ENCODE results near the gene KRT15.

KRT15 gene

GRCh38 chr17:41481036-41481435 is 37.7 kb downstream of the KRT15 start, which contains the start of gene KRT35:
TSS of gene KRT35 (minus strand) at chr17:41481151. CDS start at chr17:41481097, 54 bp downstream.
- Mint-ChIP-seq H3K9me3 (no peaks in the 10 kb centered on the region), H3K4me1 (no peaks in the 10 kb centered on the region), H3K27me3 (peaks cover 4% of the 10 kb centered on the region), H3K4me3 (no peak within 1 kb of the TSS), H3K27ac (no peak within 1 kb of the TSS), H3K36me3 (no peaks in the 10 kb centered on the region)
- CTCF ChIA-PET = interaction anchor here (1.0 kb wide), 1 partner anchor 15 kb away, joined by 3 read pairs; no protein-coding TSS in a partner anchor
- DNase-seq = no peak

DNA sequence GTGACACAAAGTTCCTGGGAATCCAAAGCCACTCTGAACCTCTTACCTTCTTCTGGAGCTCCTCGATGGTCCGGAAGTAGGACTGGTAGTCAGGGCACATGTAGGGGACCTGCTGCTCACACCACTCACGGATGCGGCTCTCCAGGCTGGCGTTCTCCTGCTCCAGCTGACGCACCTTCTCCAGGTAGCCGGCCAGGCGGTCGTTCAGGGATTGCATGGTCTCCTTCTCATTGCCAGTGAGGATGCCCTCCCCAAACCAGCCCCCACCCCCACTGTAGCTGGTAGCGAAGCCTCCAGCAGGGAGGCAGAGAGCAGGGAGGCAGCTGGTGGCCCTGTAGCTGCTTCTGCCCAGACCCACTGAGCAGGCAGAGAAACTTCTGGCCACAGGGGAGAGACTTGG is 38.1 kb downstream of the KRT15 start:
- no peaks in the 10 kb centered on the region for H3K4me1 Mint-ChIP-seq
- no peaks in the 10 kb centered on the region for H3K36me3 Mint-ChIP-seq

DNA sequence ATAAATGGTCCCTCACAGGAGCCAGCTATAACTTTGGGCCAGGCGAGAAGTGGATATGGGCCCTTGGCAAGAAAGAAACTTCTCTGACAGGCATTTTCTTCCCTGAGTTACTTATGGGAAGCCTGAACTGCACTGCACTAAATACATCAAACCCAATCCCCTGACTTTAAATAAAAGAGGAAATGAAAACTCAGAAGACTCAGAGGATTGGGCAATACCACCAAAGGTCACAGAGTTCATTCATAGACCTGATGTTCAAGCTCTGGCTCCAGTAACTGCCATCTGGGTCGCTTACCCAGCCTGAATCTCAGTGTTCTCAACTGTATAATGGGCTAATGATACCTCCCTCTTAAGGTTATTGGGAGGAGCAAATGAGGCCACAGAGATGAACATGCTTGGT is 38.6 kb downstream of the KRT15 start:
- Mint-ChIP-seq H3K4me3 (no peak overlapping the region), H3K36me3 (no peaks in the 10 kb centered on the region), H3K27ac (no peak overlapping the region), H3K4me1 (no peaks in the 10 kb centered on the region), H3K9me3 (no peaks in the 10 kb centered on the region), H3K27me3 (peaks cover 4% of the 10 kb centered on the region)
- CTCF ChIA-PET = interaction anchor here (0.6 to 1.0 kb wide), 2 partner anchors 16 to 1356 kb away, joined by 3 read pairs; no protein-coding TSS in a partner anchor
- DNase-seq = no peak

More for the DNA sequence above, 38.1 kb downstream of the KRT15 start:
- H3K27me3 Mint-ChIP-seq = peaks cover 4% of the 10 kb centered on the region
- CTCF ChIA-PET = interaction anchor here (1.0 kb wide), 1 partner anchor 15 kb away, joined by 3 read pairs; no protein-coding TSS in a partner anchor
- DNase-seq = no peak
- no peak overlapping the region for H3K4me3 Mint-ChIP-seq
- no peaks in the 10 kb centered on the region for H3K9me3 Mint-ChIP-seq
- H3K27ac Mint-ChIP-seq = no peak overlapping the region

DNA sequence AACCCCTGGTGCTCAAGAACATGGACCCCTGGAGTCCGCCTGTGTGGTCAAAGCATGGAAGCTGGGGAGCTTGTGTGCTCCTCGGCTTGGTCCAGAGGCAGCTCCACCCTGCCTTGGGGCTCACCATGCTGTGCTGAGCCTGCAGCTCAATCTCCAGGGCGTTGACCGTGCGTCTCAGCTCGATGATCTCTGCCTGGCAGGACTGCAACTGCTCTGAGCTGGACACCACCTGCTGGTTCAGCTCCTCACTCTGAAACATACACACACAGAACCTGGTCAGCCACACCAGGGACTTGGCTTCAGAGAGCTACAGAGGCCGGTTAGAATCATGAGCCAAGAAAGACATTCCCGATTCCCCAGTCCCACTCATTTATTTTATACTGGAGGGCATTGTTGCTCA is 40.5 kb downstream of the KRT15 start:
- Mint-ChIP-seq H3K27me3 (peaks cover 10% of the 10 kb centered on the region), H3K36me3 (no peaks in the 10 kb centered on the region), H3K4me1 (no peaks in the 10 kb centered on the region), H3K27ac (no peak overlapping the region), H3K9me3 (no peaks in the 10 kb centered on the region), H3K4me3 (no peak overlapping the region)
- no peak for DNase-seq
- CTCF ChIA-PET = no interaction called here

GRCh38 chr17:41476866-41477815 is 41.5 kb downstream of the KRT15 start:
- H3K27me3 Mint-ChIP-seq = peaks cover 13% of the 10 kb centered on the region
- H3K27ac Mint-ChIP-seq = no peak overlapping the region
- H3K36me3 Mint-ChIP-seq = no peaks in the 10 kb centered on the region
- no peaks in the 10 kb centered on the region for H3K9me3 Mint-ChIP-seq
- H3K4me1 Mint-ChIP-seq = no peaks in the 10 kb centered on the region
- no peak for DNase-seq
- CTCF ChIA-PET = no interaction called here
- no peak overlapping the region for H3K4me3 Mint-ChIP-seq

DNA sequence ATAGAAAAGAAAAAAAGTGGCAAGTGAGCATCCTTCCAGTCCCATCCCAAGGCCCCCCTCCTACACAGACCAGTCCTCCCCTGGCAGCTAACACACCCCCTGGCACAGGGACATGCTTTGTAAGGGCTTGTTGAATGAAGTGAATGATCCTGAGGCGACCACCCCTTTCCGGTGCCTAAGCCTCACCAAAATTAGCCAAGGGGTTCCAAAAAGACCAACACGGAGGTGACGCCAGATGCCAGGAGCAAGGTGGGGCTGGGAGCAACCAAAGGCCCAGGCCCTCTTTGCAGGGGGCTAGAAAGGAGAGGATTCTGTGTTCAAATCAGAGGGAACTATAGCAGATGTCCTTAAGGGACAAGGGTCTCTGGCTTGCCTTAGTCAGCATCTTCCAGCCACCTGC is 43.3 kb downstream of the KRT15 start:
- CTCF ChIA-PET = no interaction called here
- no peak for DNase-seq
- H3K27me3 Mint-ChIP-seq = peaks cover 9% of the 10 kb centered on the region
- no peaks in the 10 kb centered on the region for H3K4me1 Mint-ChIP-seq
- no peak overlapping the region for H3K27ac Mint-ChIP-seq
- H3K9me3 Mint-ChIP-seq = no peaks in the 10 kb centered on the region
- H3K36me3 Mint-ChIP-seq = no peaks in the 10 kb centered on the region
- no peak overlapping the region for H3K4me3 Mint-ChIP-seq

DNA sequence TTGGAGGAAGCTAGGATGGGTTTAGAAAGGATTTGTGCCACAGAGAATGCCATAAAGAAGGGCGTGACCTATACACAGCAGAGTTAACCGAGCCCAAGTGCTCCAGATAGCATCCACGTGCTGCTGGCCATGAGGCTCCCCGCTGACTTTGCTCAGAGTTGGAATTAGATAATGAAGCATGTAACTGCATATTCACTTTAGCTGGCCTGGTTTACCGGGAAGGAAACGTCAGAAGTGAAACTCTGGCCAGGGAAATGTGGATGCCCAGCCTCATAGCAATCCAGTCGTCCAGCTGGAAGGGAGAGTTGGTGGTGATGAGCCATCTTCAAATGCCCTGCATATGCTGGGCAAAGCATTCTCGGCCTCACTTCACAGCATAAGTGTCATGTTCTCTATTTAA is 43.8 kb downstream of the KRT15 start:
- Mint-ChIP-seq H3K27ac (no peak overlapping the region), H3K4me3 (no peak overlapping the region), H3K27me3 (peaks cover 9% of the 10 kb centered on the region), H3K9me3 (no peaks in the 10 kb centered on the region), H3K4me1 (no peaks in the 10 kb centered on the region), H3K36me3 (no peaks in the 10 kb centered on the region)
- DNase-seq = no peak
- CTCF ChIA-PET = no interaction called here

DNA sequence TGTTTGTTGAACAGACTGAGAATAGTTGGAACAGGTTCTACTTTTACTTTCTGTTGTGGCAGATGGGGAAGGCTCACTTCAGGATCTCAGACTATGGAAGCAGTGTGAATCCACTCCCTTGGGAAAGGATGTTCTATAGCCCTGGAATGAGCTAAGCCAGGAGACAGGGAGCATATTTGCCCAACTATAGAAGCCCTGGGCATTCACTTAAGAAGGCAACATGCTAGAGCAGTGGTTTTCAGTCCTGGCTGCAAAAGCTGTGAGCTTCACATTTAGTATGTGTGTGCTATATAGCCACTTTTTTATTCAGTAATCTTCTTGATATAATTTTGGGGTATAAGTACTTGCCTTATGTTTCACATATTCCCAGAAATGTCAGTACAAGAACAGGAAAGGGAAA is 50.3 kb downstream of the KRT15 start:
- Mint-ChIP-seq H3K4me3 (no peak overlapping the region), H3K27ac (no peak overlapping the region), H3K4me1 (no peaks in the 10 kb centered on the region), H3K27me3 (peaks cover 18% of the 10 kb centered on the region), H3K9me3 (peaks cover 6% of the 10 kb centered on the region), H3K36me3 (no peaks in the 10 kb centered on the region)
- no peak for DNase-seq
- CTCF ChIA-PET = no interaction called here

DNA sequence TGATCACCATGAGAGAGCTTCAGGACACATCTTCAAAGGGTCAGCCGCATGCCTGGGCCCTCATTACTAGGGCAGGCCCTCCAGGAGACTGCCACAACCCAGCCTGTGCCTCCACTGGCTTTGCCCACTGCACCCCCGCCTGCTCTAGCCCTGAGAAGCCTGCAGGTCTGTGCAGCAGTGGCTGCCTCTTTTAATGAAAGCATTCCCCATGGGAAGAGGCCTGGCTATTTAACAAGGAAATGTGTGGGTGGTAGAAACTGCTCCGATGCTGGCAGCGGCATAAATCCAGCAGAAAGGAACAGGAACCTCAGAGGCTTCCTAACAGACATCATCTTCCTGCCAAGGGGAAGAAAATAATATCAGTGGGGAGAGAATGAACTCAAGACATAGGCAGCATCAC is 51.1 kb downstream of the KRT15 start:
- H3K27ac Mint-ChIP-seq = no peak overlapping the region
- no peaks in the 10 kb centered on the region for H3K4me1 Mint-ChIP-seq
- no peak overlapping the region for H3K4me3 Mint-ChIP-seq
- DNase-seq = no peak
- peaks cover 6% of the 10 kb centered on the region for H3K9me3 Mint-ChIP-seq
- H3K27me3 Mint-ChIP-seq = peaks cover 15% of the 10 kb centered on the region
- no peaks in the 10 kb centered on the region for H3K36me3 Mint-ChIP-seq
- CTCF ChIA-PET = no interaction called here

GRCh38 chr17:41466988-41467387 is 51.7 kb downstream of the KRT15 start, which contains the start of gene KRT32:
TSS of gene KRT32 (minus strand) at chr17:41467386. CDS start at chr17:41467325, 61 bp downstream.
- CTCF ChIA-PET = no interaction called here
- H3K9me3 Mint-ChIP-seq = peaks cover 6% of the 10 kb centered on the region
- DNase-seq = no peak
- no peaks in the 10 kb centered on the region for H3K4me1 Mint-ChIP-seq
- no peak within 1 kb of the TSS for H3K27ac Mint-ChIP-seq
- H3K4me3 Mint-ChIP-seq = no peak within 1 kb of the TSS
- no peaks in the 10 kb centered on the region for H3K36me3 Mint-ChIP-seq
- H3K27me3 Mint-ChIP-seq = peaks cover 15% of the 10 kb centered on the region

DNA sequence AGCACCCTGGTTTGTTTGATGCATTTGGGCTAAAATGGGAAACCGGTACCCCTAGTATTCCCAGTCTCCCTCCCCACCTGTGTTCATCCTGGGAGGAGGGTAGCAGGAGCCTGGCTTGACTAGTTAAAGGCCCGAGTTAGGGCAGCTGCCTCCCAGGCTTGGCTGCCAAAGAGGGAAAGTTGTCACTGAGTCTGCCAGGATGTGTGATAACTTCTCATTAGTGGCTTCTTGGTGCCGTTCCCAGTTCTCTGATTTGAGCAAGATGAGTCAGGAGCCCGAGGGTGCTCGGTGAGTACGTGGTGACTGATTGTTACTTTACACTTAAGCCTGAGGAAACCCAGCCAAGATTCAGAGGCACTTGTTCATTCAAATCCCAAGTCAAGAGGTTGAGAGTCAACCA is 54.0 kb downstream of the KRT15 start:
- no peaks in the 10 kb centered on the region for H3K4me1 Mint-ChIP-seq
- no peak for DNase-seq
- no peak overlapping the region for H3K27ac Mint-ChIP-seq
- no peak overlapping the region for H3K4me3 Mint-ChIP-seq
- peaks cover 15% of the 10 kb centered on the region for H3K27me3 Mint-ChIP-seq
- CTCF ChIA-PET = no interaction called here
- H3K9me3 Mint-ChIP-seq = peaks cover 6% of the 10 kb centered on the region
- no peaks in the 10 kb centered on the region for H3K36me3 Mint-ChIP-seq

DNA sequence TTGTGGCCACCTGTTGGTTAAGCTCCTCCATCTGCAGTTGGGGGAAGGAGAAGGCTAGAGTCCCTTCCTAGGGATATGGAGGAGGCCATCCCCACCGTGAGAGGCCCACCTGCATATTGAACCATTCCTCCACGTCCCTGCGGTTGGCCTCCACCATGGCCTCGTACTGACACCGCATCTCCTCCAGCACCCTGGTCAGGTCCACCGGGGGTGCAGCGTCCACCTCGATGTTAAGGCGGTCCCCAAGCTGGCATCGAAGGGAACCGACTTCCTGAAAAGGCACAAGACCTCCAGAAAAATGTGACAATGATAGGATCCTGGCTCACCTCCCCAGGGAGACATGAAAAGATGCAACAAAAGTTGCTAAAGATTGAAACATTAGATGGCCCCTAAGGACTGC is 54.5 kb downstream of the KRT15 start:
- no peak overlapping the region for H3K4me3 Mint-ChIP-seq
- DNase-seq = no peak
- H3K4me1 Mint-ChIP-seq = no peaks in the 10 kb centered on the region
- peaks cover 6% of the 10 kb centered on the region for H3K9me3 Mint-ChIP-seq
- H3K27me3 Mint-ChIP-seq = peaks cover 15% of the 10 kb centered on the region
- H3K27ac Mint-ChIP-seq = no peak overlapping the region
- H3K36me3 Mint-ChIP-seq = no peaks in the 10 kb centered on the region
- CTCF ChIA-PET = no interaction called here

DNA sequence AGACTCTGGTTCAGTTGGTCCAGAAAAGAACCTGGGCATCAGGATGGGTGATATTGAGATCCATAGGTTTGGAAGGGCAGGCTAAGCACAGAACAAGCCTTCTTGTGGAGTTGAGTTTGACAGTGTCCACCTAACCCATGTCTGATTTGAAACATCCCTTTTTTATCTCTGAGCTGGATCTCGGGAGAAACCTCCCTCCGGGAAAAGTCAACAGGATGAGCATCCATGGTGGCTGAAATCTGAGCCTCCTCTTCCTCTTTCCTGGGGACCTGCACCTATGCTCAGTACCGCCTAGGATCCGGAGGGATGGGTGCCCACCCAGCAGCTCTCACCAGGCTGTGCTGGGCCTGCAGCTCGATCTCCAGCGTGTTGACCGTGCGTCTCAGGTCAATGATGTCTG is 54.9 kb downstream of the KRT15 start:
- Mint-ChIP-seq H3K27ac (no peak overlapping the region), H3K36me3 (no peaks in the 10 kb centered on the region), H3K9me3 (peaks cover 6% of the 10 kb centered on the region), H3K4me1 (no peaks in the 10 kb centered on the region), H3K27me3 (peaks cover 15% of the 10 kb centered on the region), H3K4me3 (no peak overlapping the region)
- no peak for DNase-seq
- CTCF ChIA-PET = no interaction called here

All from activated naive CD4-positive, alpha-beta T cell treated with anti-CD3 and anti-CD28 coated beads, Interleukin-2, amount 10 ng/mL, durations not matched to agents 7 days and 5 days (primary cell).